HCT116 (cell line): ENCODE data around the gene RABL3. TPM values are rescaled to one million over a fixed set of nuclear protein-coding genes. Genes with fewer than 3 reads are reported as not detected.

Experiments
- ATAC-seq: fragments of 200-7000 bp; cut with Tn5 transposase; 2 replicates; pipeline ENCODE4 v1.9.1; 2020; ENCODE audit warnings: mild to moderate bottlenecking, moderate library complexity
- BruUV-seq: library from RNA; stranded (reverse); fragments of 400-500 nt; replicated peaks from 2 replicates; lab custom pipeline; 2021; lab: Mats Ljungman, UMichigan
- CTCF ChIA-PET: fragments of 300-600 bp; sonication (Branson Sonifier 250); formaldehyde crosslinking; loops from one replicate; lab custom pipeline; 2021; ENCODE audit warnings: antibody characterized with exemption; lab: Charles Lee
- POLR2A ChIA-PET: fragments of 300-600, 350-600 bp; sonication (Branson Sonifier 250); formaldehyde crosslinking; loops from one replicate; lab custom pipeline; 2021; ENCODE audit warnings: antibody characterized with exemption; lab: Charles Lee
- RAD21 ChIA-PET, 2 experiments: fragments of 300-600 bp; sonication (Branson Sonifier 250); formaldehyde crosslinking; loops; one replicate each; lab custom pipeline; 2023; ENCODE audit warnings: low total read pairs in 2 of 2; ENCODE audit not compliant: uncharacterized antibody in 2 of 2, unreplicated experiment in 2 of 2, low non-redundant PET in 1 of 2; lab: Charles Lee
- DNase-seq: peaks from one replicate; pipeline ENCODE4 v3.0.0-alpha.2; 2010; ENCODE audit warnings: low read depth, low spot score
- H2AFZ ChIP-seq: fragments of 200-600 bp; shearing (Covaris generic), sonication (generic); 2 replicates; pipeline ENCODE4 v1.6.1; 2017; ENCODE audit warnings: low read depth, mixed run types, mixed read lengths, antibody characterized with exemption, low read length; ENCODE audit not compliant: poor library complexity, severe bottlenecking
- H3K27ac ChIP-seq: 2 replicates; pipeline ENCODE4 v1.5.1; 2012; ENCODE audit warnings: low read depth, low read length
- H3K27me3 ChIP-seq: fragments of 200-600 bp; sonication (generic); 2 replicates; pipeline ENCODE4 v1.6.1; 2016; ENCODE audit warnings: mixed run types, low read length, mixed read lengths; ENCODE audit not compliant: insufficient read depth
- H3K36me3 ChIP-seq, 2 experiments: fragments of 200-500 bp in 1 of 2; fragments of 200-600 bp in 1 of 2; sonication (Bioruptor generic) in 1 of 2; sonication (generic) in 1 of 2; 2 replicates each; pipeline versions ENCODE4 v1.5.1 to v1.6.1; 2014 to 2016; ENCODE audit warnings: low read length in 2 of 2, inconsistent platforms in 1 of 2, mixed read lengths in 1 of 2, mixed run types in 1 of 2; ENCODE audit not compliant: insufficient read depth in 2 of 2, control insufficient read depth in 1 of 2
- H3K4me1 ChIP-seq, 2 experiments: fragments of 200-600 bp in 1 of 2; sonication (generic) in 1 of 2; 2 replicates each; pipeline versions ENCODE4 v1.5.1 to v1.6.1; 2012 to 2017; ENCODE audit warnings: low read length in 2 of 2, inconsistent platforms in 1 of 2, mild to moderate bottlenecking in 1 of 2, mixed read lengths in 1 of 2, mixed run types in 1 of 2, moderate library complexity in 1 of 2; ENCODE audit not compliant: insufficient read depth in 2 of 2, control insufficient read depth in 1 of 2
- H3K4me2 ChIP-seq: fragments of 200-600 bp; sonication (generic); 2 replicates; pipeline ENCODE4 v1.6.1; 2017; ENCODE audit warnings: mixed run types, low read length, mixed read lengths
- H3K4me3 ChIP-seq, 2 experiments: fragments of 200-600 bp in 1 of 2; sonication (generic) in 1 of 2; replicated peaks in 1 of 2; 2 replicates each; pipeline ENCODE4 v1.5.1; 2011 to 2016; ENCODE audit warnings: low read length in 2 of 2, control low read depth in 1 of 2, low read depth in 1 of 2, mild to moderate bottlenecking in 1 of 2, mixed read lengths in 1 of 2, mixed run types in 1 of 2
- H3K79me2 ChIP-seq: fragments of 200-600 bp; sonication (generic); 2 replicates; pipeline ENCODE4 v1.6.1; 2017; ENCODE audit warnings: mild to moderate bottlenecking, mixed run types, low read length, moderate library complexity, mixed read lengths; ENCODE audit not compliant: insufficient read depth
- H3K9ac ChIP-seq: fragments of 200-600 bp; sonication (generic); 2 replicates; pipeline ENCODE4 v1.6.1; 2016; ENCODE audit warnings: low read length, mixed read lengths
- H3K9me2 ChIP-seq: fragments of 200-600 bp; sonication (generic), shearing (Covaris generic); 2 replicates; pipeline ENCODE4 v1.6.1; 2017; ENCODE audit warnings: mixed run types, mild to moderate bottlenecking, moderate library complexity; ENCODE audit not compliant: insufficient read depth
- H3K9me3 ChIP-seq, 2 experiments: fragments of 200-500 bp in 1 of 2; fragments of 200-600 bp in 1 of 2; sonication (Bioruptor generic) in 1 of 2; sonication (generic) in 1 of 2; 2 replicates each; pipeline ENCODE4 v1.6.1; 2014 to 2017; ENCODE audit warnings: low read length in 2 of 2, mixed read lengths in 2 of 2, inconsistent platforms in 1 of 2, low read depth in 1 of 2, mild to moderate bottlenecking in 1 of 2, mixed run types in 1 of 2, moderate library complexity in 1 of 2; ENCODE audit not compliant: control insufficient read depth in 1 of 2, insufficient read depth in 1 of 2
- H4K20me1 ChIP-seq: fragments of 200-600 bp; sonication (generic), shearing (Covaris generic); 2 replicates; pipeline ENCODE4 v1.6.1; 2017; ENCODE audit warnings: mixed run types, mild to moderate bottlenecking, moderate library complexity; ENCODE audit not compliant: insufficient read depth
- CBX3 ChIP-seq: IDR thresholded peaks from 2 replicates; pipeline ENCODE4 v1.6.1; 2012; ENCODE audit warnings: low read depth
- CEBPB ChIP-seq: IDR thresholded peaks from 2 replicates; pipeline ENCODE4 v1.6.1; 2012; ENCODE audit warnings: low read depth
- CTCF ChIP-seq, 3 experiments: fragments of 200-600 bp in 1 of 3; sonication (generic) in 1 of 3; IDR thresholded peaks in 2 of 3; conservative IDR thresholded peaks in 1 of 3; 2 replicates each; pipeline ENCODE4 v1.5.1; 2012 to 2017; ENCODE audit warnings: low read depth in 2 of 3, low read length in 2 of 3, antibody characterized with exemption in 1 of 3, borderline replicate concordance in 1 of 3, control low read depth in 1 of 3, mild to moderate bottlenecking in 1 of 3, mixed read lengths in 1 of 3, mixed run types in 1 of 3, moderate library complexity in 1 of 3; ENCODE audit not compliant: insufficient read depth in 1 of 3
- EZH2phosphoT487 ChIP-seq: fragments of 200-600 bp; IDR thresholded peaks from 2 replicates; pipeline ENCODE4 v1.6.1; 2018; ENCODE audit warnings: antibody characterized with exemption, borderline replicate concordance
- FOSL1 ChIP-seq: IDR thresholded peaks from 2 replicates; pipeline ENCODE4 v1.6.1; 2012; ENCODE audit warnings: low read depth
- JUND ChIP-seq: IDR thresholded peaks from 2 replicates; pipeline ENCODE4 v1.6.1; 2012
- POLR2AphosphoS5 ChIP-seq: IDR thresholded peaks from 2 replicates; pipeline ENCODE4 v1.6.1; 2011; ENCODE audit warnings: mild to moderate bottlenecking, low read depth, low read length, moderate library complexity
- REST ChIP-seq: IDR thresholded peaks from 2 replicates; pipeline ENCODE4 v1.6.1; 2012; ENCODE audit warnings: low read depth
- SIN3A ChIP-seq: IDR thresholded peaks from 2 replicates; pipeline ENCODE4 v1.6.1; 2012; ENCODE audit warnings: low read depth
- TCF7L2 ChIP-seq: IDR thresholded peaks from 2 replicates; pipeline ENCODE4 v1.7.0; 2011; ENCODE audit warnings: borderline replicate concordance, inconsistent platforms; ENCODE audit not compliant: insufficient read depth, insufficient read length; ENCODE audit errors: extremely low read depth
- ZFX ChIP-seq: fragments of 450-650 bp; IDR thresholded peaks from 2 replicates; pipeline ENCODE4 v1.6.1; 2017
- intact Hi-C: fragments of 100-400 bp; cut with micrococcal nuclease; formaldehyde crosslinking; loops from 2 replicates; pipeline ENCODE4 v1.10.0; 2022
- total RNA-seq: library from RNA; stranded (reverse); gene quantifications from one replicate; pipeline ENCODE4 v1.2.1, GENCODE V29; 2021; ENCODE audit not compliant: unreplicated experiment

Gene RABL3
- total RNA-seq, 1 experiment from 2014 or later: 23.8 TPM

DNA sequence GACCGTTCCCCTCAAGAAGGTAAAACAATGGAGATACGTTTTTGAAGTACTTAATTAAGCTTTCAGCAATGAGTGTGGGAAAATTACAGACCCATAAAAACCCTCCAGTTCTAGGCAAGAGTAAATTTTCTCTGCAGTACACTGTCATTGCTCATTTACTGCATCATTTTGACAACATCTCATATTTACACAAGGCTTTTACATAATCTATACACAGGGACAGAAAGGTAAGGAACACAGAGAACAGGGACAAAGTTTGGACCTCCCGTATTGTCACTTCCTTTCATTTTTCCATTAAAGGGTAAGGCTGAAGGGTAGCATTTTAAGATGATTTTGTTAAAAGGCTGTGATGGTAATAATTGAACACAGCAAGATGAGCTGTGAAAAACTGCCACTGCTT lies 52.9 kb downstream of the RABL3 start:
- intact Hi-C loops: no loop called here
- no peaks in the 10 kb centered on the region for H4K20me1 ChIP-seq
- no peaks in the 10 kb centered on the region for H3K9me2 ChIP-seq
- RAD21 ChIA-PET: no interaction called here
- no peak overlapping the region for H2AFZ ChIP-seq
- H3K4me3 ChIP-seq: no peak overlapping the region
- DNase-seq: no peak
- CTCF ChIA-PET: no interaction called here
- POLR2A ChIA-PET: no interaction called here
- H3K27me3 ChIP-seq: no peaks in the 10 kb centered on the region
- no peak for TF ChIP-seq TCF7L2
- no peak for TF ChIP-seq CTCF (IDR thresholded peaks at IDR 0.05 in 2 of 3, conservative IDR thresholded peaks at IDR 0.05 in 1 of 3; ENCODE audit: borderline replicate concordance in 1 of 3, insufficient read depth in 1 of 3, low read depth in 2 of 3, low read length in 2 of 3)
- TF ChIP-seq CBX3: no peak
- TF ChIP-seq SIN3A: no peak
- TF ChIP-seq JUND: no peak
- no peak for TF ChIP-seq EZH2phosphoT487
- TF ChIP-seq, all 23 proteins: peak for 0
- Histone ChIP-seq H3K27ac (no peak overlapping the region), H3K4me2 (no peak overlapping the region), H3K9me3 (no peaks in the 10 kb centered on the region), H3K79me2 (no peaks in the 10 kb centered on the region), H3K36me3 (peaks cover 0 to 5% of the 10 kb centered on the region in 2 experiments; a peak in 1 of 4 replicates), H3K9ac (no peak overlapping the region), H3K4me1 (peaks cover 7 to 9% of the 10 kb centered on the region in 2 experiments; a peak in 3 of 4 replicates)
- ATAC-seq: no peak
- no TSS peak for BruUV-seq

DNA sequence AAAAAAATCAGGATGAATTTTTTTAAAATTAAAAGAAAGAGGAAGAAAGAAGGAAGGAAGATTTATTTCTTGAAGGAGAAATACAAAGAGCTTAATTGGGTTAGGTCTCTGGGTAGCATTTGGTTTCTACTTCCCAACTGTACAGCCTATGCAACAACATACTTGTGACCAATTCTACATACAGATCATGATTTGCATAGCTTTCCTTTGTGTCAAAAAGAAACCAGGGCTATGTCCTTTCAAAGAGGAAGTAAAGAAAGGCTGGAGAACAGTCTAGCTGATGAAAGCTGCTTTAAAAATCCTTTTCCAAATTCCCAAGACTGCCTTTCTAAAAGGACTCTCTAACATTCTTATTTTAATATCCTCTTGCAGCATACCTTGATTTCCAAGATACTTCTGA lies 54.2 kb downstream of the RABL3 start:
- Histone ChIP-seq H3K4me1 (peaks cover under 1 to 2% of the 10 kb centered on the region in 2 experiments; a peak in 2 of 4 replicates), H3K36me3 (peaks cover 0 to 5% of the 10 kb centered on the region in 2 experiments; a peak in 1 of 4 replicates), H3K9me2 (no peaks in the 10 kb centered on the region), H3K27me3 (no peaks in the 10 kb centered on the region), H3K79me2 (no peaks in the 10 kb centered on the region), H3K9ac (no peak overlapping the region), H3K4me3 (no peak overlapping the region), H3K9me3 (no peaks in the 10 kb centered on the region), H2AFZ (no peak overlapping the region), H3K27ac (no peak overlapping the region), H4K20me1 (no peaks in the 10 kb centered on the region), H3K4me2 (no peak overlapping the region)
- intact Hi-C loops: no loop called here
- POLR2A ChIA-PET: no interaction called here
- CTCF ChIA-PET: no interaction called here
- ATAC-seq: no peak
- RAD21 ChIA-PET: no interaction called here
- no peak for DNase-seq
- BruUV-seq: TSS peak; percentile 9
- TF ChIP-seq CTCF (IDR thresholded peaks at IDR 0.05 in 2 of 3, conservative IDR thresholded peaks at IDR 0.05 in 1 of 3; ENCODE audit: borderline replicate concordance in 1 of 3, insufficient read depth in 1 of 3, low read depth in 2 of 3, low read length in 2 of 3): no peak
- TF ChIP-seq FOSL1: no peak
- TF ChIP-seq SIN3A: no peak
- no peak for TF ChIP-seq CEBPB
- no peak for TF ChIP-seq POLR2AphosphoS5
- TF ChIP-seq ZFX: no peak
- no peak for TF ChIP-seq REST
